Astrocyte of the spinal cord (primary cell): ENCODE data around the gene EGFLAM.

ENCODE experiments used
- DNase-seq: peaks from one replicate; pipeline ENCODE4 v3.0.0; 2011; ENCODE audit warnings: low read depth, low spot score
- H3K4me3 ChIP-seq: 2 replicates; pipeline ENCODE4 v1.5.1; 2011; ENCODE audit warnings: low read depth, mild to moderate bottlenecking, low read length, moderate library complexity
- CTCF ChIP-seq: IDR thresholded peaks from 2 replicates; pipeline ENCODE4 v1.5.1; 2012; ENCODE audit warnings: low read depth, mild to moderate bottlenecking, low read length, inconsistent platforms
- in situ Hi-C: cut with HindIII; loops from 2 replicates; pipeline ENCODE4 v1.10.0; 2017; ENCODE audit warnings: low sequenced_read_pairs

Gene EGFLAM

GRCh38 chr5:38506302-38506701, 247.9 kb downstream of the EGFLAM start:
- no peak for DNase-seq
- in situ Hi-C loops: no loop called here
- TF ChIP-seq CTCF: no peak
- H3K4me3 ChIP-seq: no peak overlapping the region

DNA sequence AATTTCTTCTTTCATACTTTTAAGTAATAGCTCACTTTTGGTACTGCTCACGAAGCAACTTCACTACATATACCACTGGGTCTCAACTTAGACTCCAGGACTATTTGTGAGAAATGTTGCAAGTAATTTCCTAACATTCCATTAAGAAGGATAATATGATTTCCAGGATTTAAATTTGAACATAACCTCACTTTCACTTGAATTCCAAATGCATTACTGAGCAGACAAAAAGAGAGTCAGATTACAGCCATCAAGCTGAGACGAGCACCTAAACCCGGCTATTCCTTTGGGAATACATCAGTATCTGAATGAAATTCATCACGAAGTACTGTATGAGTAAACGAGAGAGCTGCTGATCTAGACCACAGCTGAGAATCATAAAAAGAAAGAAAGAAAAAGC, 250.8 kb downstream of the EGFLAM start:
- no peak for TF ChIP-seq CTCF
- no peak overlapping the region for H3K4me3 ChIP-seq
- in situ Hi-C loops: no loop called here
- peak; percentile 81 for DNase-seq
